T-helper 1 cell treated with Interleukin-12 subunit alpha and Interleukin-12 subunit beta and Interleukin-4 antibody, amounts not matched to agents 30 μg/mL and 1 μg/mL, for 36 hours (primary cell): Measurements from ENCODE around the gene LYSET.
"Not testable (repeated sequence)": the region's sequence is repeated elsewhere in the genome, so short reads cannot be mapped to it uniquely, and the experiment has no call there.

Experiments used
- H3K27ac Mint-ChIP-seq: one replicate; pipeline ENCODE4 v1.8.0; 2021; ENCODE audit warnings: mild to moderate bottlenecking, mixed read lengths
- H3K27me3 Mint-ChIP-seq: one replicate; pipeline ENCODE4 v1.8.0; 2021; ENCODE audit warnings: low read depth, mixed read lengths
- H3K36me3 Mint-ChIP-seq: one replicate; pipeline ENCODE4 v1.8.0; 2021; ENCODE audit warnings: low read depth, mixed read lengths
- H3K4me1 Mint-ChIP-seq: one replicate; pipeline ENCODE4 v1.8.0; 2021; ENCODE audit warnings: low read depth, mixed read lengths
- H3K4me3 Mint-ChIP-seq: one replicate; pipeline ENCODE4 v1.8.0; 2021; ENCODE audit warnings: mild to moderate bottlenecking, moderate library complexity, mixed read lengths
- H3K9me3 Mint-ChIP-seq: one replicate; pipeline ENCODE4 v1.8.0; 2021; ENCODE audit warnings: mixed read lengths

The LYSET gene

GRCh38 chr14:93159625-93160352 lies 25.3 kb upstream of the LYSET start:
- H3K27me3 Mint-ChIP-seq, H3K36me3 Mint-ChIP-seq, H3K27ac Mint-ChIP-seq, H3K9me3 Mint-ChIP-seq, H3K4me3 Mint-ChIP-seq, H3K4me1 Mint-ChIP-seq: not testable (repeated sequence)

GRCh38 chr14:93160353-93160801 lies 24.7 kb upstream of the LYSET start:
- no peaks in the 10 kb centered on the region for H3K9me3 Mint-ChIP-seq
- H3K36me3 Mint-ChIP-seq = no peaks in the 10 kb centered on the region
- H3K27me3 Mint-ChIP-seq = no peaks in the 10 kb centered on the region
- H3K4me1 Mint-ChIP-seq = no peaks in the 10 kb centered on the region
- no peak overlapping the region for H3K4me3 Mint-ChIP-seq
- no peak overlapping the region for H3K27ac Mint-ChIP-seq

GRCh38 chr14:93161411-93161940 lies 23.6 kb upstream of the LYSET start:
- no peaks in the 10 kb centered on the region for H3K9me3 Mint-ChIP-seq
- no peak overlapping the region for H3K27ac Mint-ChIP-seq
- H3K27me3 Mint-ChIP-seq = no peaks in the 10 kb centered on the region
- H3K4me3 Mint-ChIP-seq = no peak overlapping the region
- H3K4me1 Mint-ChIP-seq = no peaks in the 10 kb centered on the region
- H3K36me3 Mint-ChIP-seq = no peaks in the 10 kb centered on the region

- no peaks in the 10 kb centered on the region for H3K27me3 Mint-ChIP-seq
- H3K27ac Mint-ChIP-seq = no peak overlapping the region
- no peak overlapping the region for H3K4me3 Mint-ChIP-seq
These were observed 21.6 kb upstream of the LYSET start for GRCh38 chr14:93163564-93163963.

GRCh38 chr14:93165271-93166265 lies 19.5 kb upstream of the LYSET start:
- H3K9me3 Mint-ChIP-seq, H3K27ac Mint-ChIP-seq, H3K36me3 Mint-ChIP-seq, H3K4me1 Mint-ChIP-seq, H3K27me3 Mint-ChIP-seq, H3K4me3 Mint-ChIP-seq: not testable (repeated sequence)

More at GRCh38 chr14:93163564-93163963, 21.6 kb upstream of the LYSET start:
- H3K36me3 Mint-ChIP-seq = no peaks in the 10 kb centered on the region
- no peaks in the 10 kb centered on the region for H3K4me1 Mint-ChIP-seq
- no peaks in the 10 kb centered on the region for H3K9me3 Mint-ChIP-seq

GRCh38 chr14:93168610-93169009 lies 16.5 kb upstream of the LYSET start:
- not testable (repeated sequence) for H3K36me3 Mint-ChIP-seq, H3K27ac Mint-ChIP-seq, H3K4me1 Mint-ChIP-seq, H3K9me3 Mint-ChIP-seq, H3K4me3 Mint-ChIP-seq, H3K27me3 Mint-ChIP-seq

- H3K4me1 Mint-ChIP-seq, H3K9me3 Mint-ChIP-seq, H3K27me3 Mint-ChIP-seq, H3K27ac Mint-ChIP-seq, H3K4me3 Mint-ChIP-seq, H3K36me3 Mint-ChIP-seq: not testable (repeated sequence)
These were observed 15.5 kb upstream of the LYSET start for GRCh38 chr14:93169619-93170018.

- not testable (repeated sequence) for H3K27me3 Mint-ChIP-seq, H3K4me1 Mint-ChIP-seq, H3K9me3 Mint-ChIP-seq, H3K4me3 Mint-ChIP-seq, H3K27ac Mint-ChIP-seq, H3K36me3 Mint-ChIP-seq
These were observed 15.0 kb upstream of the LYSET start for GRCh38 chr14:93170141-93170540.

GRCh38 chr14:93171376-93171775 lies 13.7 kb upstream of the LYSET start:
- H3K9me3 Mint-ChIP-seq = no peaks in the 10 kb centered on the region
- H3K4me1 Mint-ChIP-seq = no peaks in the 10 kb centered on the region
- H3K27ac Mint-ChIP-seq = no peak overlapping the region
- H3K36me3 Mint-ChIP-seq = no peaks in the 10 kb centered on the region
- no peaks in the 10 kb centered on the region for H3K27me3 Mint-ChIP-seq
- H3K4me3 Mint-ChIP-seq = no peak overlapping the region

GRCh38 chr14:93173943-93174395 lies 11.1 kb upstream of the LYSET start:
- H3K27me3 Mint-ChIP-seq = no peaks in the 10 kb centered on the region
- H3K4me1 Mint-ChIP-seq = no peaks in the 10 kb centered on the region
- H3K9me3 Mint-ChIP-seq = no peaks in the 10 kb centered on the region
- H3K36me3 Mint-ChIP-seq = no peaks in the 10 kb centered on the region
- no peak overlapping the region for H3K4me3 Mint-ChIP-seq
- H3K27ac Mint-ChIP-seq = no peak overlapping the region

GRCh38 chr14:93174731-93175130 lies 10.4 kb upstream of the LYSET start:
- not testable (repeated sequence) for H3K36me3 Mint-ChIP-seq, H3K9me3 Mint-ChIP-seq, H3K4me3 Mint-ChIP-seq, H3K27ac Mint-ChIP-seq, H3K4me1 Mint-ChIP-seq, H3K27me3 Mint-ChIP-seq

GRCh38 chr14:93175492-93175891 lies 9.6 kb upstream of the LYSET start:
- Mint-ChIP-seq H3K27ac (no peak overlapping the region), H3K4me1 (no peaks in the 10 kb centered on the region), H3K36me3 (no peaks in the 10 kb centered on the region)

GRCh38 chr14:93183596-93184317 lies 1.4 kb upstream of the LYSET start:
- H3K27me3 Mint-ChIP-seq = no peaks in the 10 kb centered on the region
- H3K27ac Mint-ChIP-seq = peak overlapping the region; percentile 81
- peaks cover 8% of the 10 kb centered on the region for H3K36me3 Mint-ChIP-seq
- peaks cover 18% of the 10 kb centered on the region for H3K4me1 Mint-ChIP-seq
- peak overlapping the region; percentile 91 for H3K4me3 Mint-ChIP-seq
- no peaks in the 10 kb centered on the region for H3K9me3 Mint-ChIP-seq

More at GRCh38 chr14:93175492-93175891, 9.6 kb upstream of the LYSET start:
- Mint-ChIP-seq H3K4me3 (no peak overlapping the region), H3K27me3 (no peaks in the 10 kb centered on the region), H3K9me3 (no peaks in the 10 kb centered on the region)

- H3K27me3 Mint-ChIP-seq = no peaks in the 10 kb centered on the region
- peak overlapping the region; percentile 94 for H3K27ac Mint-ChIP-seq
- H3K9me3 Mint-ChIP-seq = no peaks in the 10 kb centered on the region
- peaks cover 18% of the 10 kb centered on the region for H3K4me1 Mint-ChIP-seq
- H3K36me3 Mint-ChIP-seq = peaks cover 8% of the 10 kb centered on the region
- H3K4me3 Mint-ChIP-seq = peak overlapping the region; percentile 94
These were observed 218 bp downstream of the LYSET start for GRCh38 chr14:93185349-93185720.
